GM19023 (cell line): Measurements from ENCODE around the gene CEACAM1.
A peak's percentile ranks its signal among the peaks of the same experiment; 100 is the strongest.
"Not testable (repeated sequence)": the region's sequence is repeated elsewhere in the genome, so short reads cannot be mapped to it uniquely, and the experiment has no call there.

ENCODE experiments used
- ATAC-seq: cut with Tn5 transposase; IDR thresholded peaks from one replicate; pipeline ENCODE4 v1.9.1; 2021; ENCODE audit warnings: mild to moderate bottlenecking, moderate library complexity; ENCODE audit not compliant: unreplicated experiment

CEACAM1 gene

DNA sequence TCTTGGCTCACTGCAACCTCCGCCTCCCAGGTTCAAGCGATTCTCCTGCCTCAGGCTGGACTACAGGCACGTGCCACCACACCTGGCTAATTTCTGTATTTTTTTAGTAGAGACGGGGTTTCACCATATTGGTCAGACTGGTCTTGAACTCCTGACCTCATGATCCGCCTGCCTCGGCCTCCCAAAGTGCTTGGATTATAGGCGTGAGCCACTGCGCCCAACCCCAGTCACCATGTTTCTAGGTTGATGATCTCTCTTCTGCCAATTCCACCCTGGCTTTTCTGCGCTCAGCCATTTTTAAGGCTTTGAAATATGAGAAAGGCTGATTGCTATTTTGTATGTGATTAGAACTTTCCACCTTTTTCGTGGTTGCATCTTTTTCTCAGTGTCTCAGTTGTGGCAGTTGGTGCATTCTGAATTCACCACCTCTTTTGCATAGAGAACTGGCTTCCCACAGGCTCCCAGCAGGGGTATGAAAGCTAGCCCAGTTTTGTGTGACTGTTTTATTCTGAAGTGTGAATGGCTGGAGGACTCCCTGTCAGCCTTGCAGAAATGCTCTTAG is 15.5 kb downstream of the CEACAM1 start:
- ATAC-seq, result no peak

DNA sequence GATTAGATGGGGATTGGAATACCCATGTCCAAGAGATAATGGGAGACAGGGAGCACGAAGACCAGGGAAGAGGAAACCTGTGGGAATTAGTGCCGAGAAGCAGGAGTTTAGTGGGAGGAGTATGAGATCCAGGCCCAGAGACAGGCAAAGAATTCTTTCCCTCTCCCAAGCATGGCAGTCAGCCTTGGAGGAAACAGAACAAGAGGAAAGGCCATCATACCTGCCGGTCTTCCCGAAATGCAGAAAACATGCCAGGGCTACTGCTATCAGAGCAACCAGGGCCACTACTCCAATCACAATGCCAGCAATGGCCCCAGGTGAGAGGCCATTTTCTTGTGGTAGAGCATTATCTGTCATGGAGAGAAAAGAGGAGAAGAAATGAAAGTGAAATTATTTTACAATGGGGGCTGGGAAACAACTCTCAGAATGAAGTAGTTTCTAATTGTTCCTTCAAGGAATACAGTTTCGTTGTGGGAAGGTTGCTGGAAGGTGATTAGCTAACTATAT is 16.1 kb downstream of the CEACAM1 start:
- ATAC-seq, result no peak

DNA sequence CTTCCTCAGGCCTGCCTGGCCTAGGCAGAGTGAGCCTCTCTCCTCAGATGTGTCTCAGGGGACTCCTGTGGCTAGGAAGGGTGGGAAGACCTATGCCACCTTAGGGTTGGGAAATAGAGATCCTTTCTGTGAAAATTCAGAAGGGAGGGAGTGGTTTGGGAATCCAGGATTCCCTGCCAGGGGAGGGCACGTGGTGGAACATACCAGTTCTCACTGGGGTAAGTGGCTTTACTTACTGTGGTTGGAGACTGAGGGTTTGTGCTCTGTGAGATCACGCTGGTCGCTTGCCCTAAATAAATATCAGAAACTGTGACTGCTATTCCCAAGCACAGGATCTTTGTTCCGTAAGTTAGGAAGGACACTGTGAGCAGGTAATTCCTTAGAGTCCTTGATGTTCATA is 16.9 kb downstream of the CEACAM1 start:
- ATAC-seq, result no peak

DNA sequence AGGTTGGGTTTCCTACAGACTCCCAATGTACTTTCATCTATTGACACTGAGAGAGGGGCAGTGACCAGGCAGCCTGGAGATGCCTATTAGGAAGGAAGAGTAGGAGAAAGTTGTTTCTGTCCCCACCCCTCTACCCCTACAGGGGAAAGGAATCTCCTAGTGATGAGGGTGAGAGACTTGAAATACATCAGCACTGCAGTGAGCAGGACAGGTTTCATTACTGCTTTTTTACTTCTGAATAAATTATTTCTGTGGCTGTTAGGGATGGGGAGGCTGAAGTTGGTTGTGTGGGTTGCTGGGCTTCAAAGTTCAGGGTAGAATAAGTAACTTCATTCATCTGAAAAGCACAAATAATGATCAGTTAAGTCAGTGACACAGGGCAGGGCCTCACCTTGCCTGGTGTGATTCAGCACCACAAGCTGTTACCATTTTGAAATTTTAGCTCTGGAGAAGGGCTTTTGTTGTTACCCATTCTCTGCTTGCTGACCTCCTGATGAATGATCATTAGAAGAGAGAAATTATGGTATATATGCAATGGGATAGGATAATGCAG is 19.3 kb downstream of the CEACAM1 start:
- ATAC-seq, result peak; percentile 40

DNA sequence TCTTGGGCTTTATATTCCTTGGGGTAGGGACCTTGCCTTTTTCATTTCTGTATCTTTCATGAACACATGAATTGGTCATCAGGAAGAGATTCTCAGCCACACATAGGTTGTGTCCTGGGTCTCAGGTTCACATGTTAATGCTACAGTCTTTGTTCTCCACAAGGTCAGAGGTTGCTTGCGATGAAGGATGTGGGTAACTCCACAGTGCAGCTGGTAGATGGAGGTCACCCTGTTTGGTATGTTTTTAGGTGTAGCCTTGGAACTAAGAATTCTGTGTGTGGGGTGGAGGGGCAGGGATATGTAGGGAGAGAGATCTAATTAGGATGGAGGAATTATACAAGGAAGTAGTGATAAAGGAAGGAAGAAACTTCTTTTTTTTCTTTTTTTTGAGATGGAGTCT is 23.2 kb downstream of the CEACAM1 start:
- ATAC-seq, result no peak

DNA sequence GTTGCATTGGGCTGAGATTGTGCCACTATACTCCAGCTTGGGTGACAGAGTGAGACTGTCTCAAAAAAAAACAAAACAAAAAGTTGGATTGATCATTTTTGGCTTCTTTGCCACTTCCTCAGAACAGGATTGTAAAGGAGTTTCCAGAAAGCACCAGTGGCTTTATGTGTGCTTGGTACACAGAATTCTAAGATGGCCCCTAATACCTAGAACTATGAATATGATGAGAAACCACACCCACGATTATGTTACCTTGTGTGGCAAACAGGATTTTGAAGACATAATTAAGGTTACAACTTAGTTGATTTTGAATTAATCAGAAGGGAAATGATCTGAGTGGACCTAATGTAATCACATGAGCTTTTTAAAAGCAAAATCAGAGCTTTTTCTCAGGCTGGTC is 26.5 kb downstream of the CEACAM1 start:
- ATAC-seq, result no peak

DNA sequence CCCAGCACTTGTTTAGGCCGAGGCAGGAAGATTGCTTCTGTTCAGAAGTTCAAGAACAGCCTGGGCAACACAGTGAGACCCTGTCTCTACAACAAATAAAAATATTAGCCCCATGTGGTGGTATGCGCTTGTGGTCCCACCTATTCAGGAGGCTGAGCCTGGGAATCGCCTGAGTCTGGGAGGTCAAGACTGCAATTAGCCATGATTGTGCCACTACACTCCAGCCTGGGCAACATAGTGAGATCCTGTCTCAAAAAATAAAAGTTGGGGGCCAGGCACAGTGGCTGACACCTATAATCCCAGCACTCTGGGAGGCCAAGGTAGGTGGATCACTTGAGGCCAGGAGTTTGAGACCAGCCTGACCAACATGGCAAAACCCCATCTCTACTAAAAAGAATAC is 27.0 kb downstream of the CEACAM1 start:
- not testable (repeated sequence) for ATAC-seq

DNA sequence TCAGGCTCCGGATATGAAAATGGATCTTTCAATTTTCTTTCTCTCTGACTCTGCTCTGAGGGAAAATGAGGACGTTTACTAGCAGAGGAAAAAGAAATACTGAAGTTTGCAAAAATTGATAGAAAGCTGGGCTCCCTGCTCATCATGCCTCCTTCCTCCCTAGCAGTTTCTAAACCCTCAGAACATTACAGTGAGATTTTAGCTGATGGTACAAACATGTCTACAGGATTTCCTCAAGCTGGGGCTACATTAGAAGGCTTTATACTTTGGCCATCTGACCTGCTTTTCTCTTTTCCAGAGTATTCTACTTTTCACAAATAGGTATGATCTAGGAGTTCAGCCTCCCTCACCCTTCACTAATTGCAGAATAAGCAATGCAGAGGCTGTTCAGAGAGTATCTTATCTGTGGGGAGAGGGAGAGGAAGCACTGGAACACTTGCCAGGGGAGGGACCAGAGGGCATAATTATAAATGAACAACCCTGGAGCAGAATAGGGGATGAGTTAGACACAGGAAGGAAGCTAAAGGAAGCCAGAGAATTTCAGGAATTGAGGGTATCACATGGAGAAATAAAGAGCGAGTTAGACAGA is 30.0 kb downstream of the CEACAM1 start:
- no peak for ATAC-seq

DNA sequence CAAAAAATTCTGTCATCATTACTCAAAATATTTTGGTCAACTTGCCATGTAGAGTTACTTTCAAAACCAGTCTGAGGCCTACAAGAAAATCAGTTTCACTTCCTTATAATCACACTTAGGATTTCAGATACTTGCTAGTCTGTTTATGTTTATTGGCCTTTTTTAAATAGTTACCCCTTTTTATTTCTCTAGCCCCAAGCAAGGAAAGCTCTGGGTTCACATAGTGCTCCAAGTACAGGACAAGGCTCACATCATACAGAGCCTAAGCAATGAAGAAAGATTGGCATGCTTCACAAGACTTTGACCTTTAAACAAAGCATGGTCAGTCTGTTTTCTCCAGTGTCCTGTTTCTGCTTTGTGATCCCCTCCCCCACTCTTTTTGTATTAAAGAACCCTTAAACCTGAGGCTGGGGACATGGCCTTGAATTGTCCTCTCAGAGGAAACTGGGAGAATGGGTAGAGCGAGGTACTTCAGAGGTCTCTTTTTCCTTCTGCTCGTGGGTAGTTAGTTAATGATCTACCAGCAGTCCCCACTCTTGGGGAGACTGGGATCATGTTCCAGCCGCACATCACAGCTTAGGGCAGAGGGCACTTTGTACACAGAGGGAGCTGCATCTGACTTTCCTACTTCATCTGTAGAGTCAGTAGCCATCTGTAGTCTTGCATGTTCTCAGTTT is 30.7 kb downstream of the CEACAM1 start:
- no peak for ATAC-seq

DNA sequence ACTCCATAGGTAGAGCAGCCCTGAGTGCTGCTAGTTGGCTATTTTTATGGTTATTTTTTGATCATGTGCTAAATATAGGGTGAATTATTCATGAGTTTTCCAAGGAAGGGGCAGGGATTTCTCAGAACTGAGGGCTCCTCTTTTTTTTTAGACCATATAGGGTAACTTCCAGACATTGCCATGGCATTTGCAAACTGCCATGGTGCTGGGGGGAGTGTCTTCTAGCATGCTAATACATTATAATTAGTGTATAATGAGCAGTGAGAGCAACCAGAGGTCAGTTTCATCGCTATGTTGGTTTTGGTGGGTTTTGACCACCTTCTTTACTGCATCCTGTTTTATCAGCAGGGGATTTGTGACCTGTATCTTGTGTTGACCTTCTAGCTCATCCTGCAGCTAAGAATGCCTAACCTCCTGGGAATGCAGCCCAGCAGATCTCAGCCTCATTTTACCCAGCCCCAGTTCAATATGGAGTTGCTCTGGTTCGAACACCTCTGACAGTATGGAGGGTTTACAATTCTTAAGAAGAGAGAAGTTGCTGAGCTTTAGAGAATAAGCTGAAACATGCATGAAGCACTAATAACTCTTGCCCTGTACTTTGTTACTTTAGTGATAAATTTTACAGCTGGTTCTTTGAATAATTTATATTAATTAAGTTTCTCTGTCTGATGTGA is 31.7 kb downstream of the CEACAM1 start:
- no peak for ATAC-seq

DNA sequence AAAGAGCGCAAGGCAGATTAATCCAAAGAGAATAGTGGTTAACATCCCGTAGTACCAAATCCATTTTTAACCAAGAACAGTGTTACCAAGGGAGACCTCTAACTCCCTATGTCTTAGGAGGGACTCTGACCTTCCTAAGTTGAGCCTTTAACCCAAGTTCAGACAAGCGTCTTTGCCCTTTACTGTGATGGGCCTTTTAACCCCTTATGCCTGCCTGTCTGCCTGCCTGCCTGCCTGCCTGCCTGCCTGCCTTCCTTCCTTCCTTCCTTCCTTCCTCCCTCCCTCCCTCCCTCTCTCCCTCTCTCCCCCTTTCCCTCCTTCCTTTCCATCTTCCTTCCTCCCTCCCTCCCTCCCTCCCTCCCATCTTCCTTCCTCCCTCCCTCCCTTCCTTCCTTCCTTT is 32.6 kb downstream of the CEACAM1 start:
- no peak for ATAC-seq

DNA sequence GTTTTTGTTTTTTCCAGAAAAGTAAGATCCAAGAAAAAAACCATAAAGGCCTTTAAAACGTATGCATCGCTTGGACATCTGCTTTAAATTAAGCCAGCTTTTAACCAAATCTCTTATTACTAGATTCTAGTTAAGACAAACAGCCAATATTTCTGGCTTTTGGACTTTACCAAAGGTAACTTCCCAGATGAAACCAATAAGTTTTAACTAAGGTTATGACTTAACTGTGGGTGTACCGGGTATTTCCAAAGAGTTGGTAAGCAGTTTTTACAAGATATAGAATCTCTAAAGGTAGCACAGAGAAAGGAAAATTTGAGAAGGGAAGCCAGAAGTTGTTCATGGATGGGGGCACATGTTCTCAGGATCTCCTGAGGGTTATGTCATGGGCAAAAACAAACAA is 34.0 kb downstream of the CEACAM1 start:
- ATAC-seq, result no peak

DNA sequence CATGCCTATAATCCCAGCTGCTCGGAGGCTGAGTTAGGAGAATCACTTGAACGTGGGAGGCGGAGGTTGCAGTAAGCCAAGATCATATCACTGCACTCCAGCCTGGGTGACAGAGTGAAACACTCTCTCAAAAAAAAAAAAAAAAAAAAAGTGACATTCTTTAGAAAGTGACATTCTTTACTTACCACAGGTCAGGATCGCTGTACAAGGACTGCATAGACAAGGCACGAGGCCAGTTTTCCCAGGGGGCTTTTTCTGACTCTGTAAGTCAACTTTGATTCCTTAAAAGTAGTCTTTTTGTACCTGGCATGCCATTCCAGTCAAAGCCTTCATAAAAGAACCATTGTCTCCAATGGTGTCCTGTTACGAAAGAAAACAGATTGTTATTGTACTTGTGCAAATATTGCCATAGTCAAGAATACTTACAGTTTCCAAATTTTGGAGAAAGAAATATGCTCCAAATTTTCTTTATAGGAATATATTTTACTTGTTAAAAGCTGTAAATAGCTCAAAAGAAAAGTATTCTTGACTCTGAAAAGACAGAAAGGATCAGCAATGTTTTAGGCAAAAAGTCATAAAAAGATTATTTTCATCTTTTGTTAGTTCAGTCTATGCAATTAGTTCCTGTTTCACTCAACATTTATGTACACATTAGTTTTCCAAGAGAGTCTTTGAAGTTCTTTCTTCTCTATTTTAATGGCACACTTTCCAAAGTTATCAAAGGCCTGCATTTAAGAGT is 39.3 kb downstream of the CEACAM1 start:
- ATAC-seq, result no peak

DNA sequence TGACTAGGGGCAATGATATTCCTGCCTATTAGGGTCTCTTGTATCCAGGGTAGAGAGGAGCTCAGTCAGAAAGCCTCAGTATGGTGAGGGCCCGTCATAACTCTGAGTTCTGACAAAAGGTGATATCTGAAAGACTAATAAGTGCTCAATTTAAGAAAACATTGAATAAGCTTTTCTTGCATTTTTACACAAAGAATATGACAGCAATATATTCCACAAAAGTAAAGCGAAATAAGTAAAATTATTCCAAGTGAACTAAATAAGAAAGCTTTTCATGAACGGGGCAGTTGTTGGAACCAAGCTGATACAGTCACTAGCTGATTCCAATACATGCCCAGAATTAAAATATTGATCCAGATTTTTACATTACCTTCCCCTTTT is 40.5 kb downstream of the CEACAM1 start:
- no peak for ATAC-seq

DNA sequence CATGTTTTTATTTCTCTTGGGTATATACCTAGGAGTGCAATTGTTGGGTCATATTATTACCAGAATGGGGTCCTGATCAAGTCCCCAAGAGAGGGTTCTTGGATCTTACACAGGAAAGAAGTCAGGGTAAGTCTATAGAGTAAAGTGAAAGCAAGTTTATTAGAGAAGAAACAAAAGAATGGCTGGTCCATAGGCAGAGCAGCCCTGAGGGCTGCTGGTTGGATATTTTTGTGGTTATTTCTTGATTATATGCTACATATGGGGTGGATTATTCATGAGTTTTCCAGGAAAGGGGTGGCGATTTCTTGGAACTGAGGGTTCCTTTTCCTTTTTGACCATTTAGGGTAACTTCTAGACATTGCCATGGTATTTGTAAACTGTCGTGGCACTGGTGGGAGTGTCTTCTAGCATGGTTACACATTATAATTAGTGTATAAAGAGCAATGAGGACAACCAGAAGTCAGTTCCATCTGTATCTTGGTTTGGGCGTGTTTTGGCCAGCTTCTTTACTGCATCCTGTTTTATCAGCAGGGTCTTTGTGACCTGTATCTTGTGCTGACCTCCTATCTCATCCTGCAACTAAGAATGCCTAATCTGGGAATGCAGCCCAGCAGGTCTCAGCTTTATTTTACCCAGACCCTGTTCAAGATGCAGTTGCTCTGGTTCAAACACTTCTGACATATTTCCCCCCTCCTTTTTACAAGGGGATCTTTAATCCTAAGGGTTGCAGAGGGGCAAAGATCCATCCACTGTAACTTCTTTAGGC is 41.1 kb downstream of the CEACAM1 start:
- ATAC-seq, result no peak

DNA sequence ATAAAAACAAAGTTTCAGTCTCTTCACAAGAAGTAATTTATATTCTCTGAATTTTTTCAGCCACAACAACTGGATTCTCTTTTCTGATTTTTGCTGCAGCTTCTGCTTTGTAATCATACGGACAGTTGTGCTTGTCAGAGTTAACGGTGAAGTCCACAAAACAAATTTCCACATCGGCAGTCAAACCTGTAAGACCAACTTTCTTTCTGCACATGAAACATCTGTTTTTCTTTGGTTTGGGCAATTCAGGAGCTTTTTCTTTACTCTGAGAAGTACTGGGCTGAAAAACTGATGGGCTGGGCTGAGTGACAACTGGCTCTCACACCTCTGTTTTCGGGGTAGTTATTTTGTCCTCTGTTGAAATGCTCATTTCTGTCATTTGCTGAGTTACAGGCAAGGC is 43.2 kb downstream of the CEACAM1 start:
- not testable (repeated sequence) for ATAC-seq

DNA sequence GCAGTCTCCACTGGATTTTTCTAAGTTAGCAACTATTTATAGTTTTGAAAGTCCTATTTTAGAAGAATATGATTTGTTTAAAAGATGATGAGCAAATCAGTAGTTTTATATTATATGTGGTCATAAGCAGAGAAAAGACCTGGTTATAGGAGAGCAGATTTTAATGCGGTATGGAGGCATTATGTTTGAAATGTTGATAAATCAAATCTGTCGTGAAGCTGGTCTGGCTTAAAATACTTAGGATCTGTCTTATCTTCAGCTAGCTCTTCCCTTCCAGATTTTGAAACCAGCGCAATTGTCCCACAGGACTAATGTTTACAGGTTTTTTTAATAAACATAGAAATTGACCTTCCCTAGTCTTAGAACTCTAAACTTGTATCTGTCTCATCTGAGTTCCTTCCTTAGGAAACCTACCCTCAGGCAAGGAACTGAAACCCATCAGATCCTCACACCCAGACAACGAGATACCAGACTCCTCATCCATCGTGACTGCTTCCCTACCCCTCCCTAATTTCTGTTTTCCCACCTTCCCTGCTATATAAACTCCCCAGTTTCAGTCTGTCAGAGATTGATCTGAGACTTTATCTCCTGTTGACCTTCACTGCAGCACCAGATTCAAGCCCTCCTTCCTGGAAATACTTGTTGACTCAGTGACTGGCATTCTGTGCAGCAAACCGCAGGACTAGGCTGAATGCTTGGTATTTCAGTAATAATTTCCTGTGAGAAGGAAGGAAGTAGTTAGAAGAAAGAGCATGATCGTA is 47.8 kb downstream of the CEACAM1 start:
- ATAC-seq, result no peak

DNA sequence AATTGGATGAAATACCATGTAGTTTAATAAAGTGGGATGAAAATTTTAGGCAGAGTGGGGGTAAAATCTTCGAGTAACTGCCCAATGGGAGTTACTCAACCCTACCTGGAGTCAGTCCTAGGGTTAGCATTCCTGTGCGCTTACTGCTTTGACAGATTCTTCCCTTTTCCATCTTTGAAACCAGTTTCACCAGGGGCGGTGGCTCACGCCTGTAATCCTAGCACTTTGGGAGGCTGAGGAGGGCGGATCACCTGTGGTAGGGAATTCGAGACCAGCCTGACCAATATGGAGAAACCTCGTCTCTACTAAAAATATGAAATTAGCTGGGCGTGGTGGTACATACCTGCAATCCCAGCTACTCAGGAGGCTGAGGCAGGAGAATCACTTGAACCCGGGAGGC is 48.5 kb downstream of the CEACAM1 start:
- no peak for ATAC-seq

DNA sequence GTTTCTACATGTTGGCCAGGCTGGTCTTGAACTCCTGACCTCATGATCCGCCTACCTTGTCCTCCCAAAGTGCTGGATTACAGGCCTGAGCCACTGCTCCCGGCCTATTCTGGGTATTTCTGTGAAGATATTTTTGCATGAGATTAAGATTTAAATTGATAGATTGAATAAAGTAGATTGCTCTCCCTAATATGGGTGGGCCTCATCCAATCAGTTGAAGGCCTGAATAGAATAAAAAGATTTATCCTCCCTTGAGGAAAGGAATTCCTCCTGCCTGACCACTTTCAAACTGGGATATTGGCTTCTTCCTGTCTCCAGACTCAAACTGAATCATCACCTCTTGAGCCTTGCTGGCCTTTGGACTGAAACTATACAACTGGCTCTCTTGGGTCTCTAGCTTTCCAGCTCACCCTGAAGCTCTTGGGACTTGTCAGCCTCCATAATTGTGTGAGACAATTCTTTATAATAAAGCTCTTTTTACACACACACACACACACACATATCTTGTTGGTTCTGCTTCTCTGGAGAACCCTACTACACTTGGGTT is 49.4 kb downstream of the CEACAM1 start:
- ATAC-seq, result no peak
